Mesendoderm (in vitro differentiated cells): ENCODE measurements around the gene SHD.
"Not testable (repeated sequence)": the region's sequence is repeated elsewhere in the genome, so short reads cannot be mapped to it uniquely, and the experiment has no call there.

ENCODE experiments used
- DNase-seq: peaks from one replicate; pipeline ENCODE4 v3.0.0; 2013
- H2AK5ac ChIP-seq: 2 replicates; pipeline ENCODE4 v1.6.1; 2013; ENCODE audit warnings: low read length, inconsistent platforms
- H2BK120ac ChIP-seq: 2 replicates; pipeline ENCODE4 v1.6.1; 2013; ENCODE audit warnings: low read depth, mild to moderate bottlenecking, low read length, moderate library complexity, mixed read lengths
- H2BK15ac ChIP-seq: replicated peaks from 2 replicates; pipeline ENCODE4 v1.6.1; 2013; ENCODE audit warnings: low read depth, mild to moderate bottlenecking, moderate library complexity
- H2BK5ac ChIP-seq: 2 replicates; pipeline ENCODE4 v1.6.1; 2013; ENCODE audit warnings: low read length, inconsistent platforms
- H3K18ac ChIP-seq: 2 replicates; pipeline ENCODE4 v1.6.1; 2013; ENCODE audit warnings: mild to moderate bottlenecking, low read length, mixed read lengths
- H3K23ac ChIP-seq: one replicate; pipeline ENCODE4 v1.6.1; 2013; ENCODE audit warnings: low read length
- H3K27ac ChIP-seq: 2 replicates; pipeline ENCODE4 v1.5.1; 2013; ENCODE audit warnings: low read depth, mild to moderate bottlenecking, inconsistent platforms, low read length, moderate library complexity
- H3K27me3 ChIP-seq: 2 replicates; pipeline ENCODE4 v1.6.1; 2013; ENCODE audit warnings: low read length, control low read depth, mild to moderate bottlenecking, inconsistent platforms; ENCODE audit not compliant: insufficient read depth, poor library complexity
- H3K36me3 ChIP-seq: 2 replicates; pipeline ENCODE4 v1.6.1; 2013; ENCODE audit warnings: low read length, inconsistent platforms; ENCODE audit not compliant: control insufficient read depth, insufficient read depth
- H3K4ac ChIP-seq: one replicate; pipeline ENCODE4 v1.6.1; 2013; ENCODE audit warnings: low read depth, mild to moderate bottlenecking, low read length, moderate library complexity
- H3K4me1 ChIP-seq: 2 replicates; pipeline ENCODE4 v1.6.1; 2013; ENCODE audit warnings: low read depth, low read length, inconsistent platforms; ENCODE audit not compliant: control insufficient read depth
- H3K4me2 ChIP-seq: 2 replicates; pipeline ENCODE4 v1.6.1; 2013; ENCODE audit warnings: low read length
- H3K4me3 ChIP-seq: 2 replicates; pipeline ENCODE4 v1.5.1; 2013; ENCODE audit warnings: mild to moderate bottlenecking, low read length
- H3K56ac ChIP-seq: one replicate; pipeline ENCODE4 v1.6.1; 2013; ENCODE audit warnings: low read length
- H3K79me1 ChIP-seq: 2 replicates; pipeline ENCODE4 v1.6.1; 2013; ENCODE audit warnings: low read length, inconsistent platforms
- H3K79me2 ChIP-seq: 2 replicates; pipeline ENCODE4 v1.6.1; 2013; ENCODE audit warnings: mild to moderate bottlenecking, low read length; ENCODE audit not compliant: control insufficient read depth, insufficient read depth
- H3K9ac ChIP-seq: 2 replicates; pipeline ENCODE4 v1.6.1; 2013; ENCODE audit warnings: low read length, inconsistent platforms
- H4K5ac ChIP-seq: one replicate; pipeline ENCODE4 v1.6.1; 2013; ENCODE audit warnings: low read length
- H4K8ac ChIP-seq: one replicate; pipeline ENCODE4 v1.6.1; 2013; ENCODE audit warnings: low read depth, mild to moderate bottlenecking, control low read depth, low read length, moderate library complexity
- WGBS: extraction: QIAGEN DNeasy Blood & Tissue Kit; methylation state at CpG from one replicate; pipeline ENCODE4 v1.1.7; 2013; ENCODE audit warnings: low lambda C conversion rate, missing lambda C conversion rate; ENCODE audit not compliant: insufficient coverage; ENCODE audit errors: extremely low coverage; 5-methylcytosine and 5-hydroxymethylcytosine counted together

SHD gene

DNA sequence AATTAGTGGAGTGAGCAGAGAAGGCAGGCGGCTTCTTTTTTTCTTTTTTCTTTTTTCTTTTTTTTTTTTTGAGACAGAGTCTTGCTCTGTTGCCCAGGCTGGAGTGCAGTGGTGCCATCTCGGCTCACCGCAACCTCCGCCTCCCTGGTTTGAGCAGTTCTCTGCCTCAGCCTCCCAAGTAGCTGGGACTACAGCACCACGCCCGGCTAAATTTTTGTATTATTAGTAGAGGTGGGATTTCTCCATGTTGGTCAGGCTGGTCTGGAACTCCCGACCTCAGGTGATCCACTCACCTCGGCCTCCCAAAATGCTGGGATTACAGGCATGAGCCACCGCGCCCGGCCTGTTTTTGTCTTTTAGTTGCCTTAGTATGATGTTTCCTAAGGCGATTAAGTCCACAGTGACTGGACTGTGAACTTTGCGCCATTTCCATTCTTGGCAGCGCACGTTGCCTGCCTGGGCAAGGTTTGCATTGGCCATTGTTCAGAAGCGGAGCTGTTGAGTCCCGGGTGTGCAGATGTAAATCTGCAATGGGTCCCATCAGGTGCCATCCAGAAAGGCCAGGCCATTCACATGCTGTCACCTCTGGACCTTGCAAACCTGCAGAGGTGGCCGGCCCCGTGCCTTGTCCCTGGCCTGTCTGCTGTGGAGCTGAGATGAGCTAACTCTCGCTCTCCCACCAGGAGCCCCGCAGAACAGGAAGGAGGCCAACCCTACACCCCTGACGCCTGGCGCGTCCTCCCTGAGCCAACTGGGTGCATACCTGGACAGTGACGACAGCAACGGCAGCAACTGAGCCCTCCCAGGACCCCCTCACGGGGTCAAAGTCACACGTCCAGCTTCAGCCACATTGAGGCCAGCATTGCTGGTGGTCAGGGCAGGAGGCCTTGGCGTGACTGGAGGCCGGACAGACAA, 10.9 kb upstream of the SHD start:
- no peak overlapping the region for H3K4ac ChIP-seq
- no peak overlapping the region for H4K5ac ChIP-seq
- H3K79me1 ChIP-seq = no peaks in the 10 kb centered on the region
- H2AK5ac ChIP-seq = no peak overlapping the region
- H3K4me1 ChIP-seq = no peaks in the 10 kb centered on the region
- no peak overlapping the region for H3K4me3 ChIP-seq
- H3K27ac ChIP-seq = no peak overlapping the region
- H3K4me2 ChIP-seq = no peak overlapping the region
- H3K36me3 ChIP-seq = no peaks in the 10 kb centered on the region
- H3K79me2 ChIP-seq = no peaks in the 10 kb centered on the region
- no peak overlapping the region for H2BK5ac ChIP-seq
- no CpG with 5 or more reads among the region's 30 CpGs for WGBS
- H3K23ac ChIP-seq = no peak overlapping the region
- no peak overlapping the region for H3K18ac ChIP-seq
- no peak overlapping the region for H4K8ac ChIP-seq
- H2BK15ac ChIP-seq = no peak overlapping the region
- no peak overlapping the region for H2BK120ac ChIP-seq
- no peak for DNase-seq
- H3K9ac ChIP-seq = no peak overlapping the region
- no peak overlapping the region for H3K56ac ChIP-seq
- H3K27me3 ChIP-seq = no peaks in the 10 kb centered on the region

GRCh38 chr19:4268816-4269430, 10.1 kb upstream of the SHD start:
- H2BK5ac ChIP-seq = no peak overlapping the region
- H3K4me2 ChIP-seq = no peak overlapping the region
- H3K27ac ChIP-seq = no peak overlapping the region
- no peak overlapping the region for H2BK120ac ChIP-seq
- DNase-seq = no peak
- no peaks in the 10 kb centered on the region for H3K36me3 ChIP-seq
- no peak overlapping the region for H4K8ac ChIP-seq
- no CpG with 5 or more reads among the region's 13 CpGs for WGBS
- no peak overlapping the region for H3K4me3 ChIP-seq
- H3K18ac ChIP-seq = no peak overlapping the region
- no peak overlapping the region for H3K4ac ChIP-seq
- no peak overlapping the region for H3K9ac ChIP-seq
- no peak overlapping the region for H2BK15ac ChIP-seq
- no peak overlapping the region for H4K5ac ChIP-seq
- no peak overlapping the region for H3K23ac ChIP-seq
- no peaks in the 10 kb centered on the region for H3K79me2 ChIP-seq
- H3K56ac ChIP-seq = no peak overlapping the region
- H2AK5ac ChIP-seq = no peak overlapping the region
- H3K4me1 ChIP-seq = no peaks in the 10 kb centered on the region
- H3K79me1 ChIP-seq = no peaks in the 10 kb centered on the region
- H3K27me3 ChIP-seq = no peaks in the 10 kb centered on the region

DNA sequence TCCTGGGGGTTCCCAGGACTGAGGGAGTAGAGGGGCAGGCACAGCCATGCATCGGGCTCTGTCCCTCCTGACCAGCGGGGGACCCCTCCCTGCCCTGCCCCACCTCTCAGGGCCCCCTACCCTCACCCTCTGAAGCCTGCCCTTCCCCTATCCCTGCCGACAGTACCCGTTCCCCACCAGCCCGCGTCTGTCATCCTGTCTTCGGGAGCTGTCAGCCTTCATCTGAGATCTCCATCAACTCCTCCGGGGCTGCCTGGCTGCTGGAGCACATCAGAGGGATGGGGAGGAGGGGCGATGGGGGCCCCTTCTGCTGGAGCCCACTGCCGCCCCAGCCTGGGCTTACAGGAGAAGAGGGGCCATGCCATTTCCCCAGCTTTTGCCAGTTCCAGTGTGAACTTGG, 6.2 kb upstream of the SHD start:
- Histone ChIP-seq H2BK120ac (no peak overlapping the region), H3K4me1 (no peaks in the 10 kb centered on the region), H4K5ac (no peak overlapping the region), H3K4me3 (no peak overlapping the region), H3K9ac (no peak overlapping the region), H3K36me3 (no peaks in the 10 kb centered on the region), H3K27ac (no peak overlapping the region), H2BK5ac (no peak overlapping the region), H3K4ac (no peak overlapping the region), H4K8ac (no peak overlapping the region), H2BK15ac (no peak overlapping the region), H3K27me3 (no peaks in the 10 kb centered on the region), H3K79me1 (no peaks in the 10 kb centered on the region), H2AK5ac (no peak overlapping the region), H3K4me2 (no peak overlapping the region), H3K23ac (no peak overlapping the region), H3K18ac (no peak overlapping the region), H3K56ac (no peak overlapping the region), H3K79me2 (no peaks in the 10 kb centered on the region)
- no CpG with 5 or more reads among the region's 10 CpGs for WGBS
- no peak for DNase-seq

DNA sequence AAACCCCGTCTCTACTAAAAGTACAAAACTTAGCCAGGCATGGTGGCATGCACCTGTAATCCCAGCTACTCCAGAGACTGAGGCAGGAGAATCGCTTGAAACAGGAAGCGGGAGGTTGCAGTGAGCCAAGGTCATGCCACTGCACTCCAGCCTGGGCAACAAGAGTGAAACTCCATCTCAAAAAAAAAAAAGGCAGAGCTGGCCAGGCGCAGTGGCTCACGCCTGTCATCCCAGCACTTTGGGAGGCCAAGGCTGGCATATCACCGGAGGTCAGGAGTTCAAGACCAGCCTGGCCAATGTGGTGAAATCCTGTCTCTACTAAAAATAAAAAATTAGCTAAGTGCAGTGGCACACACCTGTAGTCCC, 4.8 kb upstream of the SHD start:
- H2BK15ac ChIP-seq, H3K4me2 ChIP-seq, H3K4me1 ChIP-seq, H4K5ac ChIP-seq, H3K9ac ChIP-seq, H3K56ac ChIP-seq, H2BK5ac ChIP-seq, H3K4me3 ChIP-seq, H3K18ac ChIP-seq, H3K4ac ChIP-seq, H2BK120ac ChIP-seq, DNase-seq, H3K23ac ChIP-seq, H3K79me1 ChIP-seq, H2AK5ac ChIP-seq, H3K79me2 ChIP-seq, H4K8ac ChIP-seq, H3K27me3 ChIP-seq, H3K27ac ChIP-seq, H3K36me3 ChIP-seq: not testable (repeated sequence)
- no CpG with 5 or more reads among the region's 6 CpGs for WGBS

DNA sequence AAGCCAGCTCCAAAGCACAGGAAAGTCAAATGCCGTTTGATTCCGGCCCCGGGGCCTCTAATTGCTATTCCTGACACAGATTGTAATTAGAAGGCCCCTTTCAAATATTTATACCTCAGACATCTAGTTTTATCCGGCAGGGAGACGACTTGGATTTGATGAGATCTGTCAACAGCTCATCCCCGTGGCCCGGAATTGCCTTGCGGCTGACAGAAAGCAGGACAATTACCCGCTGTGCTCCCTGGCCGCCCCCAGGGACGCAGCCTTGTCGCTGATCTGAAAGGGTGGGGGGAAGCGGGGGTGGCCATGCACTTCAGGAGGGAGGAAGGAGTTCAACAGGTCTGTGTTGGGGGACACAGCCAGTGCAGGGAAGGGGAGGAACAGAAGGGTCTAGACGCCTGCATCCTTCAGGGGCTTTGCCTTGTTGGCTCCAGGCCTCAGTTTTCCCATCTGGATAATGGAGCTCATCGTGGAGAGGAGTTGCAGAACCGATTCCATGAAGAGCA, 1.8 kb upstream of the SHD start:
- Histone ChIP-seq H4K8ac (no peak overlapping the region), H4K5ac (no peak overlapping the region), H3K56ac (no peak overlapping the region), H3K27ac (no peak overlapping the region), H2AK5ac (no peak overlapping the region), H3K36me3 (no peaks in the 10 kb centered on the region), H3K4me3 (no peak overlapping the region), H3K79me2 (no peaks in the 10 kb centered on the region), H2BK120ac (no peak overlapping the region), H3K79me1 (no peaks in the 10 kb centered on the region), H3K27me3 (peaks cover 8% of the 10 kb centered on the region), H2BK15ac (no peak overlapping the region), H3K4me2 (no peak overlapping the region), H2BK5ac (no peak overlapping the region), H3K4me1 (no peaks in the 10 kb centered on the region), H3K9ac (no peak overlapping the region), H3K18ac (no peak overlapping the region), H3K4ac (no peak overlapping the region), H3K23ac (no peak overlapping the region)
- no peak for DNase-seq
- no CpG with 5 or more reads among the region's 16 CpGs for WGBS
